ENCODE data around the gene GFPT2. TPM values are rescaled to one million over a fixed set of nuclear protein-coding genes. Genes with fewer than 3 reads are reported as not detected.

The GFPT2 gene
- total RNA-seq, 2 donors from 2014 or later, result 3.9 to 17.5 TPM

DNA sequence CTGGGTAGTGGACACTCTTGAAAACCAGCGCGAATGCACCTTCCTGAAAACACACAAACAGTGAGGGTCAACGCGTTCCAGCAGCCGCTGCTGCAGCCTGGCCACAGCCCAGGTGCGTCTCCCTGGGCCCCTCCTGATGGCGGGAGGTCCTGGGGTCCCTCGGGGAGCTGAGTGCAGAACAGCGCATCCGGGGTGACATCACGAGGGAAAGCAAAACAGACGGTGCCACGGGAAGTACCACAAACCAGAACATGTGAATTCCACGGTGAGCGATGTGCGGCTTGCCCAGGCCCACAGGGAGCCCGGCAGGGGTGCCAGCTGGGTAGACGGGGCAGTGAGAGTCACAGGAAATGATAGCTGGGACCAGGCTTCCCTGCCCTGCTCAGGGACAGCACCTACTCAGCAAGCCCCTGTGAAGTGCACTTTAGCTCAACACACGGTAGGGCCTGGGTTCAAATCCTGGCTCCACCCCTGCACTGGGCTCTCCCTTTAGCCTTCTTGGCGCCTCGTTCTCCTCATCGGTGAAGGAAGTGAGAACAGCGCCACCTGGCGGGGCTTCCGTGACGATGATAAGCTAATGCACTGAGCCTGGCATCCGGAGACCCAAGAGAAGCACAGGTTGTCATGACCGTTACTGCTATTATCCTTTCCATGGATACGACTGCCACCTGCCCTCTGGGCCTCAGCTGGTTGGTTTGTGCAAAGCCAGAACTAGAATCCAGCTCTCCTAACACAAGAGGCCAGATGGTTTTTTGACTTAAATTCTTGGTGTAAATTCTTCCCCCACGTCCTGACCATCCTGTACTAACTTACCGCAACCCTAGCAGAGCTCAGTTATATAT is 24.6 kb downstream of the GFPT2 start:
- no peak overlapping the region for H3K4me3 ChIP-seq
- WGBS, 2 donors, result 58 to 74% methylated on average over 20 to 29 of the region's 31 CpGs
- no peaks in the 10 kb centered on the region for H3K27me3 ChIP-seq
- DNase-seq (peak; percentile 84 to 91 (median 87)), ATAC-seq (peak; percentile 62)
- no peak for TF ChIP-seq POLR2A (IDR thresholded peaks at IDR 0.05)
- TF ChIP-seq, protein P1, sequence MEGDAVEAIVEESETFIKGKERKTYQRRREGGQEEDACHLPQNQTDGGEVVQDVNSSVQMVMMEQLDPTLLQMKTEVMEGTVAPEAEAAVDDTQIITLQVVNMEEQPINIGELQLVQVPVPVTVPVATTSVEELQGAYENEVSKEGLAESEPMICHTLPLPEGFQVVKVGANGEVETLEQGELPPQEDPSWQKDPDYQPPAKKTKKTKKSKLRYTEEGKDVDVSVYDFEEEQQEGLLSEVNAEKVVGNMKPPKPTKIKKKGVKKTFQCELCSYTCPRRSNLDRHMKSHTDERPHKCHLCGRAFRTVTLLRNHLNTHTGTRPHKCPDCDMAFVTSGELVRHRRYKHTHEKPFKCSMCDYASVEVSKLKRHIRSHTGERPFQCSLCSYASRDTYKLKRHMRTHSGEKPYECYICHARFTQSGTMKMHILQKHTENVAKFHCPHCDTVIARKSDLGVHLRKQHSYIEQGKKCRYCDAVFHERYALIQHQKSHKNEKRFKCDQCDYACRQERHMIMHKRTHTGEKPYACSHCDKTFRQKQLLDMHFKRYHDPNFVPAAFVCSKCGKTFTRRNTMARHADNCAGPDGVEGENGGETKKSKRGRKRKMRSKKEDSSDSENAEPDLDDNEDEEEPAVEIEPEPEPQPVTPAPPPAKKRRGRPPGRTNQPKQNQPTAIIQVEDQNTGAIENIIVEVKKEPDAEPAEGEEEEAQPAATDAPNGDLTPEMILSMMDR (IDR thresholded peaks at IDR 0.05), result peak; percentile 31 to 75 (median 71)
- H3K4me1 ChIP-seq, result peaks cover 24% of the 10 kb centered on the region
- intact Hi-C loops (cut with DNase I), result no loop called here
- no peaks in the 10 kb centered on the region for H3K36me3 ChIP-seq (replicated peaks in 1 of 2; ENCODE audit: insufficient read depth in 1 of 2, low read depth in 2 of 2)
- H3K9me3 ChIP-seq, result no peaks in the 10 kb centered on the region
- H3K27ac ChIP-seq, result no peak overlapping the region

DNA sequence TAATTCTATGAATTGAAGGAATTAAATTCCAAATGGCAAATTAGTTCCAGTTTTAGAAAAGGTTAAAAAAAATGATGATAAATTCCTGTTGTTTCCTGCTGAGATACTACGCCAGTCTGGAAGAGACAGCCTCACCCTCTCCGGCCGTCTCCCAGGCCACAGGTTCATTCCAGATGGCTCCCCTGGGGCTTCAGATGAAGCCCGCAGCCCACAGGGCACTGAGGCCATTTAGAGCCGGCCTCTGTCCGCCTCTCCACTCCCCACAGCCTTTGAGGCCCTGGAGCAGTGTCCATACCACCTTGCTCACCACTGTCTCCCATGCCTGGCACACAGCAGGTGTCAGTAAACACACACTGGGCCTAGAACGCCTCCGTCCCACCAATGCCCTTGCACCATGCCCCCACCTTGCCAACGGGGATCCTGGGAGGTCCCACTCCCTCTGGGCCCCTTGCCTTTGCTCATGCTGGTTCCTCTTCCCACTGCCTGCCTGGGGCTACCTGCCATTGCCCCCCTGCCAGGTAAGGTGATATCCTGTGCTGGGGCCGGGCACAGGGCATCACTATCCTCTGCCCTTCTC is 26.1 kb downstream of the GFPT2 start:
- ATAC-seq (no peak), DNase-seq (no peak)
- H3K4me1 ChIP-seq, result peaks cover 24% of the 10 kb centered on the region
- H3K27me3 ChIP-seq, result no peaks in the 10 kb centered on the region
- 78 to 83% methylated on average over 9 to 10 of the region's 10 CpGs for WGBS, 2 donors
- TF ChIP-seq POLR2A (IDR thresholded peaks at IDR 0.05), result no peak
- TF ChIP-seq, protein P1 (IDR thresholded peaks at IDR 0.05), result no peak
- intact Hi-C loops (cut with DNase I), result no loop called here
- H3K9me3 ChIP-seq, result no peaks in the 10 kb centered on the region
- no peak overlapping the region for H3K27ac ChIP-seq
- no peaks in the 10 kb centered on the region for H3K36me3 ChIP-seq (replicated peaks in 1 of 2; ENCODE audit: insufficient read depth in 1 of 2, low read depth in 2 of 2)
- no peak overlapping the region for H3K4me3 ChIP-seq

DNA sequence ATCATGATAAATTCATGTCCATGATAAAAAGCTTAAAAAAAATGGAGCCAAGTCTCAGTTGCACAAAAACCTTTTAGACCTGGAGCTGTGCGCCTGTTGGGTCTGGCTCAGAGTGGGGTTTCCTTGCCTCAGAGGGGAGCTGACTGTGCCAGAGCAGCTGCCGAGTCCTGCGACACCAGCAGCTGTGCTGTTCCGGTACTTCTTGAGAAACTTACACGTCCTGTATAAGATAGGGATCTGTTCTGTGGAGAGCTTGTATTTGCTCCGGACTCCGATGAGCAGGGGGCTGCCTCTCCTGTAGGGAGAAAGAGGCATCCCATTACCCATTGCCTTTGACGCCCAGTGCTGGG is 28.6 kb downstream of the GFPT2 start:
- 70 to 73% methylated on average over 3 to 8 of the region's 8 CpGs for WGBS, 2 donors
- TF ChIP-seq, protein P1 (IDR thresholded peaks at IDR 0.05), result no peak
- no peak for TF ChIP-seq POLR2A (IDR thresholded peaks at IDR 0.05)
- intact Hi-C loops (cut with DNase I), result no loop called here
- Histone ChIP-seq H3K4me1 (no peaks in the 10 kb centered on the region), H3K9me3 (no peaks in the 10 kb centered on the region), H3K27me3 (no peaks in the 10 kb centered on the region), H3K27ac (no peak overlapping the region), H3K36me3 (replicated peaks in 1 of 2; ENCODE audit: insufficient read depth in 1 of 2, low read depth in 2 of 2) (no peaks in the 10 kb centered on the region), H3K4me3 (no peak overlapping the region)
- DNase-seq (no peak), ATAC-seq (no peak)

DNA sequence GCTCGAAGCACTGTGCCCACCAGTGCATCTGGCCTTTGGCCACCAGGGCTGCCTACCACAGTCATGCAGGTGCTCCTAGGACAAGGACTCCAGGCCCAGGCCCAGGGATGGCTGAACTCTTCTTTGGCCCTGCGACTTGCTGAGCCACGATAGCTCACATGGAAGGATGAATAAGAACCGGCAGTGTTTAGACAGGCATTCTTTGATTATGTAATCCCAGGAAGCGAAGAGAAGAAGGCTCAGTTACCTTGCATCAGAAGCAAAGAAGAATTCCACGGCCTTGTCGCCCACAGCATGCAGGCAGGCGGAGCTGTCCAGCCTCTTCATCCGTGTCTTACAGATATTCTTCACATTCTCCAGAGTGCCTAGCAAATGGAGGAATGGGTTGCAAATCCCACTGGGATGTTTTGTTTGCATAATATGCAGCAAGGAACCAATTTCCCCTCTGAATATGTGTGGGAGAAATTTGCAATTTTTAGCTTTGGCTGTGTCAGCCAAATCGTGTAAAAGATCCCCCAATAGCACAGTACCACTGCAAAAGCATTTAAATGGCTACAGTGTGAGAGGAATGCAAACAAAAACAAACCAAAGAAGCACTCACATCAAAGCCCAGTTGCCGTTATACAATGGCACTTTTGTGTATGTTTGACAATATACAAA is 29.1 kb downstream of the GFPT2 start:
- no peaks in the 10 kb centered on the region for H3K9me3 ChIP-seq
- no peak overlapping the region for H3K27ac ChIP-seq
- TF ChIP-seq, protein P1 (IDR thresholded peaks at IDR 0.05), result no peak
- TF ChIP-seq POLR2A (IDR thresholded peaks at IDR 0.05), result no peak
- no peaks in the 10 kb centered on the region for H3K4me1 ChIP-seq
- DNase-seq (no peak), ATAC-seq (no peak)
- 69 to 70% methylated on average over 11 of the region's 11 CpGs for WGBS, 2 donors
- no peak overlapping the region for H3K4me3 ChIP-seq
- intact Hi-C loops (cut with DNase I), result no loop called here
- H3K27me3 ChIP-seq, result no peaks in the 10 kb centered on the region
- no peaks in the 10 kb centered on the region for H3K36me3 ChIP-seq (replicated peaks in 1 of 2; ENCODE audit: insufficient read depth in 1 of 2, low read depth in 2 of 2)
